NT2/D1 (cell line): ENCODE results near the gene MYG1.
A peak's percentile ranks its signal among the peaks of the same experiment; 100 is the strongest.

Experiments
- DNase-seq: peaks from one replicate; pipeline ENCODE4 v3.0.0-alpha.2; 2011; ENCODE audit warnings: low read depth, low spot score
- H3K27me3 ChIP-seq: 2 replicates; pipeline ENCODE4 v1.6.0; 2011; ENCODE audit warnings: mild to moderate bottlenecking; ENCODE audit not compliant: insufficient read length, insufficient read depth
- H3K36me3 ChIP-seq: 2 replicates; pipeline ENCODE4 v1.6.1; 2011; ENCODE audit warnings: mild to moderate bottlenecking, low read length, mixed read lengths; ENCODE audit not compliant: insufficient read depth, insufficient read length
- H3K4me1 ChIP-seq: 2 replicates; pipeline ENCODE4 v1.5.1; 2011; ENCODE audit not compliant: insufficient read depth, insufficient read length
- H3K4me3 ChIP-seq: 2 replicates; pipeline ENCODE4 v1.5.1; 2011; ENCODE audit warnings: low read depth; ENCODE audit not compliant: insufficient read length
- H3K9ac ChIP-seq: 2 replicates; pipeline ENCODE4 v1.6.0; 2011; ENCODE audit warnings: low read depth; ENCODE audit not compliant: insufficient read length
- H3K9me3 ChIP-seq: 2 replicates; pipeline ENCODE4 v1.5.1; 2011; ENCODE audit warnings: mild to moderate bottlenecking, low read length; ENCODE audit not compliant: insufficient read depth
- SUZ12 ChIP-seq: IDR thresholded peaks from 2 replicates; pipeline ENCODE4 v1.6.1; 2011; ENCODE audit not compliant: insufficient read length, insufficient read depth; ENCODE audit errors: extremely low read depth
- YY1 ChIP-seq: IDR thresholded peaks from 2 replicates; pipeline ENCODE4 v1.6.1; 2011; ENCODE audit not compliant: insufficient read length, insufficient read depth
- ZNF274 ChIP-seq: IDR thresholded peaks from 2 replicates; pipeline ENCODE4 v1.6.1; 2011; ENCODE audit warnings: mild to moderate bottlenecking, low read depth, low read length

Gene MYG1

DNA sequence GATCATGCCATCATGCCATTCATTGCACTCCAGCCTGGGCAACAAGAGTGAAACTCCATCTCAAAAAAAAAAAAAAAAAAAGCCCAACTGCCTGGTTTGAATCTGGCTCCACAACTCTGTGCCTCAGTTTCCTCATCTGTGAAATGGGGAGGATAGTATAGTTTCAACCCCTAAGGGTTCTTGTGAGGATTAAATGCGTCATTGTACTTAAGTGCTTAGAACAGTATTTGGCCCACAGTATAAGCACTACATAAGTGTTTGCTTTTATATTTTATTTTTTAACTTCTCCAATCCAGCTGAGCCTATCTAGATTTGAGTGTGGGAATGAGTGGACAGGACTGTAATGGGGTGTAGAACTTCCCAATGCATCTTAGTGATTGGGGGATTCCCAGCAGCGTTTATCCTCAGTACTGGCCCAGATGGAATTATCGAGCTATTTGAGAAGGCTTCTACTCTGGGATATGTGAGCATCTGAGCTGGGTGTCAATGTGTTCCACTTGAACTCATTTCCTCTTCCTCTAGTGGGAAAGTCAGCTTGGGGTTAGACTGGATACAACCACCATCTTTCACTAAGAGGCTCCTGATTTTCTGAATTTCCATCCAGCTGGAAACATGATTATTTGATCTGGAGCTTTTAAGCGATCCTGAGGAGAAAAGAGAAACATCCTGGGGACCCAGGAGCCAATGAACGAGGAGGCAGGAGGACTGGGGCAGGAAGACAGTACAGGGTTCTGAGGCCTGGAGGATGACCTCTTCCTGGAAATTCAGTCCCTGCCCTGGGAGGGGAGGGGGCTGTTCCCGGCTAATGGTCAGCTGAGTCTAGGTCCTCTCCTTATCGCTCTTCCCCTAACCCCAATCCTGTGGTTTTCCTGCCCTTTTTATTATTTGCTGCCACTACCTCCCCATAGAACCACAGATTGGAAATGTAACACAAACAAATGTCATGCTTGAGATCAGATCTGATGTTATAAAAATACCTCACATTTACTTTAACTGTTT, 40.7 kb upstream of the MYG1 start:
- H3K4me1 ChIP-seq: no peaks in the 10 kb centered on the region
- TF ChIP-seq YY1 (no peak), ZNF274 (no peak), SUZ12 (no peak)
- no peaks in the 10 kb centered on the region for H3K9me3 ChIP-seq
- H3K27me3 ChIP-seq: no peaks in the 10 kb centered on the region
- peaks cover 12% of the 10 kb centered on the region for H3K36me3 ChIP-seq
- DNase-seq: no peak
- no peak overlapping the region for H3K9ac ChIP-seq
- no peak overlapping the region for H3K4me3 ChIP-seq

DNA sequence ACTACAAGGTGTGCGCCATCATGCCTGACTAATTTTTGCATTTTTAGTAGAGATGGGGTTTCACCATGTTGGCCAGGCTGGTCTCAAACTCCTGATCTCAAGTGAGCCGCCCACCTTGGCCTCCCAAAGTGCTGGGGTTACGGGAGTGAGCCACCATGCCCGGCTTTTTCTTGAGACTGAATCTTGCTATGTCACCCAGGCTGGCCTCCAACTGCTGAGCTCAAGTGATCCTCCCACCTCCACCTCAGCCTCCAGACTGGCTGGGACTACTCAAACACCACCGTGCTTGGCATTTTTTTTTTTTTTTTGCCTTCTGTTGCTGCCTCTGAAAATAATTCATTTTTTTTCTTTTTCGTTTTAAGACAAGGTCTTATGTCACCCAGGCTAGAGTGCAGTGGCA, 39.6 kb upstream of the MYG1 start:
- Histone ChIP-seq H3K9ac (no peak overlapping the region), H3K4me1 (no peaks in the 10 kb centered on the region), H3K9me3 (no peaks in the 10 kb centered on the region), H3K27me3 (no peaks in the 10 kb centered on the region), H3K4me3 (no peak overlapping the region), H3K36me3 (peaks cover 5% of the 10 kb centered on the region)
- TF ChIP-seq SUZ12 (no peak), YY1 (no peak), ZNF274 (no peak)
- no peak for DNase-seq

DNA sequence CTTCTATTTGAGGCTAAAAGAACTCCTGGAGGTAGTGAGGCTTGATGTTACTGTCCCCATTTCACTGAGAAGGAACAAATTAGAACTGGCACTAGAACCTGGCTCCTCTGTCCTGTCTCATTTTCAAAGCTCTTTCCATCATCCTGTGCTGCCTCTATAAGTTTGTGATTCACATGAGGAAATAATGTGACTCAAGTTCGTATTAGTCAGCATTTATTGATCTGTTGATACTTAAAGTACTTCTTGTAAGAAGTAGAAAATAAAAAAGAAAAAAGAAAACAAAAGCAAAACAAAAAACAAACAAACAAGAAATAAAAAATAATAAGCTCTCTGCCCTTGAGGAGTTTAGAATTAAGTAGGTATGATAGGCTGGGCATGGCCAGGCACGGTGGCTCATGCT, 33.7 kb upstream of the MYG1 start:
- no peak overlapping the region for H3K9ac ChIP-seq
- no peaks in the 10 kb centered on the region for H3K9me3 ChIP-seq
- H3K36me3 ChIP-seq: peaks cover 21% of the 10 kb centered on the region
- H3K4me3 ChIP-seq: no peak overlapping the region
- H3K27me3 ChIP-seq: peaks cover 4% of the 10 kb centered on the region
- peaks cover 14% of the 10 kb centered on the region for H3K4me1 ChIP-seq
- DNase-seq: no peak
- TF ChIP-seq ZNF274: no peak
- no peak for TF ChIP-seq SUZ12
- TF ChIP-seq YY1: no peak

DNA sequence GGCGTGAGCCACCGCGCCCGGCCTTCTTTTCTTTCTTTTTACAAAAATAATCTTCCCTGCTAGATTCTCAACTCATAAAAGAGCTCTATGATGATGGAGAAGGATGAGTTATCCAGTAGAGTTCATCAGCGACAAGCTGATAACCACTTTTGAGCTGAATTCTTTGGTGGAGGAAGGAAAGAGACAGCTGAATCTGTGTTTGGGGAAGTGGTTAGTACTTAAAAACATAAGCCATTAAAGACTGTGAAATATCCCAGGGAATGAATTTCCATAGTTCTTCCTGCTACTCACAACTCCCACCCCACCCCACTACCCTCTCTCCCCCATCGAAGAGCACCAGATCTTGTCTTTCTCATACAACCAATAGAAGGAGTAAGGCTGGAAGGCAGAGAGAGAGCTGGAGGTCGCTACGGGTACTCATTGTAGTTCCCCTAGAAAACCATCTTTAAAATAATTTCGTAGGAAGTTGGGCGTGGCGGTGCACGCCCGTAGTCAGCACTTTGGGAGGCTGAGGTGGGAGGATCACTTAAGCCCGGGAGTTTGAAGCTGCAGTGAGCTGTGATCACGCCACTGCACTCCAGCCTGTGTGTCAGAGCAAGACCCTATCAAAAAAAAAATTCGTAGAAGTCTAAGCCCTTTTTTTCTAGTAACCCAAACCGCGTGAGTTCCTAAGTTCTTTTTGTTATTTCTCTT, 32.0 kb upstream of the MYG1 start:
- H3K36me3 ChIP-seq: peaks cover 36% of the 10 kb centered on the region
- H3K9ac ChIP-seq: peak overlapping the region; percentile 99
- peaks cover 18% of the 10 kb centered on the region for H3K4me1 ChIP-seq
- no peak for TF ChIP-seq YY1
- no peak for TF ChIP-seq SUZ12
- no peak for TF ChIP-seq ZNF274
- H3K9me3 ChIP-seq: no peaks in the 10 kb centered on the region
- H3K27me3 ChIP-seq: peaks cover 4% of the 10 kb centered on the region
- DNase-seq: no peak
- H3K4me3 ChIP-seq: peak overlapping the region; percentile 89

DNA sequence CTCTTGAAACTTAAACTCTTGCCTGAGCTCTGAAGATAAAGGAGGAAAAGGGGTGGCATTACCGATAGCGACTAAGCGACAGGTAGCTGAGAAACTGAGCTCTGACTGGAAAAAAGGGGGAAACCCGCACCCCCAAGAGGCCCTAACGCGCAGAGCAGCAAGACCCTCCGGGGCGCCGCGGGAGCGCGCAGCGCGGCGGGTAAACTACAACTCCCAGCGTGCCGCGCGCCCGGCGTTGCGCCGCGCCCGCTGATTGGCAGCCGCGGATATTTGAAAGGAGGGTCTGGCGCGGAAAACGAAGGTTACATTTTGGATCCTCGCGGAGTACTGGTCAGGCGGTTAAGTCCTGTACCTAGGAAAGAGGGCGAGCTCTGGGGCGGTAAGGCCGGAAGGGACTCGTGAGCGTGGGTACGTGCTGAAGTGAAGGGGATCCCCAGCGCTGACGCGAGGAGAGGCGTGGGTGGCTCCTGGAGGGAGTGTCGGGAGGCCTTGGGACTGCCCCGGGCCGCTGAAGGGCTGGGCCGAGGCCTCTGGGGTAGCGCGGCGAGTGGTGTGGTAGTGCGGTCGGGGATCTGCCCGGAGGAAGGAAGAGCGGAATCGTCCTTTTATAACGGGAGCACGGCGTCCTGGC, 31.4 kb upstream of the MYG1 start, which contains the start of gene ESPL1:
ESPL1 (plus strand) TSS at position 301 of the 631 bp plus-strand sequence. CDS start 468 bp downstream, outside the sequence.
- DNase-seq: peak; percentile 81
- peaks cover 19% of the 10 kb centered on the region for H3K4me1 ChIP-seq
- H3K27me3 ChIP-seq: peaks cover 4% of the 10 kb centered on the region
- peak within 1 kb of the TSS; percentile 89 for H3K4me3 ChIP-seq
- no peaks in the 10 kb centered on the region for H3K9me3 ChIP-seq
- H3K9ac ChIP-seq: peak within 1 kb of the TSS; percentile 99
- H3K36me3 ChIP-seq: peaks cover 42% of the 10 kb centered on the region
- TF ChIP-seq YY1 (no peak), ZNF274 (no peak), SUZ12 (no peak)

DNA sequence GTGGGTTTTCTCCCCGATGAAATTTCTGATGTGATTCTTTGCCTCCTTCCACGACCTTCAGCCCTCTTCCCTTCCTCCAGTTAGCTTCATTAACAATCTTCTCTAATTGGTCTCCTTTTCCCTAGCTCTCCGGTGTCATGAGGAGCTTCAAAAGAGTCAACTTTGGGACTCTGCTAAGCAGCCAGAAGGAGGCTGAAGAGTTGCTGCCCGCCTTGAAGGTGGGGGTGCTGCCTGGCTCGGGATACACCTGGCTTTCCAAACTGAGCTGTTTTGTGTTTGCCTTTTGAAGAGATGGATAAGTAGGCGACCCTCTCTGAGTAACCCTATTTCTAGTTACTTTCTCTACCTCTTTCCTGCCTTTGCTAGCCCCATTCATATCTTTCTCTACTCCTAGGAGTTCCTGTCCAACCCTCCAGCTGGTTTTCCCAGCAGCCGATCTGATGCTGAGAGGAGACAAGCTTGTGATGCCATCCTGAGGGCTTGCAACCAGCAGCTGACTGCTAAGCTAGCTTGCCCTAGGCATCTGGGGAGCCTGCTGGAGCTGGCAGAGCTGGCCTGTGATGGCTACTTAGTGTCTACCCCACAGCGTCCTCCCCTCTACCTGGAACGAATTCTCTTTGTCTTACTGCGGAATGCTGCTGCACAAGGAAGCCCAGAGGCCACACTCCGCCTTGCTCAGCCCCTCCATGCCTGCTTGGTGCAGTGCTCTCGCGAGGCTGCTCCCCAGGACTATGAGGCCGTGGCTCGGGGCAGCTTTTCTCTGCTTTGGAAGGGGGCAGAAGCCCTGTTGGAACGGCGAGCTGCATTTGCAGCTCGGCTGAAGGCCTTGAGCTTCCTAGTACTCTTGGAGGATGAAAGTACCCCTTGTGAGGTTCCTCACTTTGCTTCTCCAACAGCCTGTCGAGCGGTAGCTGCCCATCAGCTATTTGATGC, 30.6 kb upstream of the MYG1 start:
- no peak for DNase-seq
- no peaks in the 10 kb centered on the region for H3K9me3 ChIP-seq
- peak overlapping the region; percentile 99 for H3K9ac ChIP-seq
- peaks cover 46% of the 10 kb centered on the region for H3K36me3 ChIP-seq
- H3K4me3 ChIP-seq: peak overlapping the region; percentile 89
- TF ChIP-seq SUZ12: no peak
- no peak for TF ChIP-seq YY1
- no peak for TF ChIP-seq ZNF274
- peaks cover 4% of the 10 kb centered on the region for H3K27me3 ChIP-seq
- peaks cover 19% of the 10 kb centered on the region for H3K4me1 ChIP-seq
